Prostate gland (tissue), 2 donors: ENCODE measurements around the gene CLEC16A.

Experiments used
- POLR2A ChIP-seq: fragments of 450-650 bp; IDR thresholded peaks from one replicate; pipeline ENCODE4 v1.6.1; 2016; ENCODE audit warnings: antibody characterized with exemption, mild to moderate bottlenecking
- TF ChIP-seq, protein P1 (sequence below), 4 experiments: fragments of 200-600 bp in 2 of 4; fragments of 450-650 bp in 2 of 4; sonication (generic) in 2 of 4; IDR thresholded peaks; 1 replicate in 3 of 4; 2 replicates in 1 of 4; pipeline ENCODE4 v1.5.1; 2016 to 2019; ENCODE audit warnings: antibody characterized with exemption in 4 of 4, mild to moderate bottlenecking in 2 of 4, moderate library complexity in 2 of 4

DNA sequence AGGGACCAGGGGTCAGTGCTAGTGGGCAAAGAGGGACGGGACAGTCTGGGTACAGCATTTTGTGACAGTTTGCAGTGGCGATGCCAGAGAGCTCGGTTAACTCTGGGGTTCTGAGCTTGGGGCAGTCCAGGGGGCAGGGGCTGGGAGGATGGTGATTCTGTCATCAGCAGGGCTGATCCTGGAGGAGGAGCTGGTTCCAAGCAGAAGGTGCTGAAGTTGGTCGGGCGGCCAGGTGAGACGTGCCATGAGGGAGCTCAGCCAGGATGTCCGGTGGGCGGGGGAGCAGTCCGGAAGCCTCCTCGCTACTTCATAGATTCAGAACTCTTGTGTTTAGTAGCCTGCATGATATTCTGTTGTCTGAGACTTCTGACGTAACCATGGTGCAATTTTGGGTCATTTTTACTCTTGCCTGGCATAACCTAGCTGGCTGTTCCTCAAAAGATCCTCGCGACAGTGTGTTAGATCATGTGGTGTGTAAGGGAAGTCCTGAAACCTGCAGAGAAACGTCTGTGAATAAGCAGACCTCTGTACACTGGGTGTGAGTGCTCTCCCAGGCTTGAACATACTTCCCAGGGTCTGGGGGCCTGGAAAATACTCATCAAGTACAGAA, 122.0 kb downstream of the CLEC16A start:
- TF ChIP-seq, protein P1, sequence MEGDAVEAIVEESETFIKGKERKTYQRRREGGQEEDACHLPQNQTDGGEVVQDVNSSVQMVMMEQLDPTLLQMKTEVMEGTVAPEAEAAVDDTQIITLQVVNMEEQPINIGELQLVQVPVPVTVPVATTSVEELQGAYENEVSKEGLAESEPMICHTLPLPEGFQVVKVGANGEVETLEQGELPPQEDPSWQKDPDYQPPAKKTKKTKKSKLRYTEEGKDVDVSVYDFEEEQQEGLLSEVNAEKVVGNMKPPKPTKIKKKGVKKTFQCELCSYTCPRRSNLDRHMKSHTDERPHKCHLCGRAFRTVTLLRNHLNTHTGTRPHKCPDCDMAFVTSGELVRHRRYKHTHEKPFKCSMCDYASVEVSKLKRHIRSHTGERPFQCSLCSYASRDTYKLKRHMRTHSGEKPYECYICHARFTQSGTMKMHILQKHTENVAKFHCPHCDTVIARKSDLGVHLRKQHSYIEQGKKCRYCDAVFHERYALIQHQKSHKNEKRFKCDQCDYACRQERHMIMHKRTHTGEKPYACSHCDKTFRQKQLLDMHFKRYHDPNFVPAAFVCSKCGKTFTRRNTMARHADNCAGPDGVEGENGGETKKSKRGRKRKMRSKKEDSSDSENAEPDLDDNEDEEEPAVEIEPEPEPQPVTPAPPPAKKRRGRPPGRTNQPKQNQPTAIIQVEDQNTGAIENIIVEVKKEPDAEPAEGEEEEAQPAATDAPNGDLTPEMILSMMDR (IDR thresholded peaks at IDR 0.05): no peak
- no peak for TF ChIP-seq POLR2A
